DOHH2 (cell line): ENCODE results near the gene LMBRD2.
"Not testable (repeated sequence)": the region's sequence is repeated elsewhere in the genome, so short reads cannot be mapped to it uniquely, and the experiment has no call there.

Experiments
- H3F3A ChIP-seq: fragments of 200-600 bp; sonication (generic), shearing (Covaris generic); 2 replicates; pipeline ENCODE4 v1.6.0; 2016; ENCODE audit warnings: antibody characterized with exemption, mild to moderate bottlenecking; ENCODE audit not compliant: control insufficient read depth, insufficient read depth
- H3K27ac ChIP-seq: fragments of 200-600 bp; sonication (generic); 2 replicates; pipeline ENCODE4 v1.5.1; 2014; ENCODE audit warnings: low read depth, mild to moderate bottlenecking, low read length, moderate library complexity
- H3K27me3 ChIP-seq: fragments of 200-600 bp; sonication (generic); 2 replicates; pipeline ENCODE4 v1.6.1; 2014; ENCODE audit warnings: mild to moderate bottlenecking, low read length, mixed read lengths; ENCODE audit not compliant: control insufficient read depth
- H3K36me3 ChIP-seq: fragments of 200-600 bp; sonication (generic); 2 replicates; pipeline ENCODE4 v1.6.1; 2014; ENCODE audit warnings: mild to moderate bottlenecking, low read length, moderate library complexity, mixed read lengths; ENCODE audit not compliant: control insufficient read depth
- H3K4me1 ChIP-seq: fragments of 200-600 bp; sonication (generic); 2 replicates; pipeline ENCODE4 v1.6.1; 2014; ENCODE audit warnings: mild to moderate bottlenecking, low read length, mixed read lengths; ENCODE audit not compliant: control insufficient read depth
- H3K4me2 ChIP-seq: fragments of 200-600 bp; sonication (generic); 2 replicates; pipeline ENCODE4 v1.6.0; 2014; ENCODE audit warnings: mild to moderate bottlenecking, low read length, moderate library complexity
- H3K4me3 ChIP-seq: fragments of 200-600 bp; sonication (generic); 2 replicates; pipeline ENCODE4 v1.5.1; 2014; ENCODE audit warnings: mild to moderate bottlenecking, low read length, mixed read lengths
- H3K79me2 ChIP-seq: fragments of 200-600 bp; sonication (generic); 2 replicates; pipeline ENCODE4 v1.6.1; 2014; ENCODE audit warnings: mild to moderate bottlenecking, low read length, mixed read lengths; ENCODE audit not compliant: control insufficient read depth
- H3K9me2 ChIP-seq: fragments of 200-600 bp; sonication (generic); replicated peaks from 2 replicates; pipeline ENCODE4 v1.6.1; 2014; ENCODE audit warnings: mild to moderate bottlenecking, low read length, mixed read lengths; ENCODE audit not compliant: control insufficient read depth
- H3K9me3 ChIP-seq: fragments of 200-600 bp; sonication (generic); 2 replicates; pipeline ENCODE4 v1.6.1; 2014; ENCODE audit warnings: antibody characterized with exemption, low read length, mixed read lengths; ENCODE audit not compliant: control insufficient read depth, insufficient read depth
- H4K20me1 ChIP-seq: fragments of 200-600 bp; sonication (generic); 2 replicates; pipeline ENCODE4 v1.6.0; 2014; ENCODE audit warnings: low read depth, mild to moderate bottlenecking, antibody characterized with exemption, low read length, moderate library complexity; ENCODE audit not compliant: control insufficient read depth, insufficient read depth
- CTCF ChIP-seq: fragments of 200-600 bp; sonication (generic); IDR thresholded peaks from one replicate; pipeline ENCODE4 v1.5.1; 2014; ENCODE audit warnings: antibody characterized with exemption, mild to moderate bottlenecking, low read depth, low read length; ENCODE audit not compliant: poor library complexity, severe bottlenecking
- EZH2phosphoT487 ChIP-seq: fragments of 200-600 bp; sonication (generic); IDR thresholded peaks from 2 replicates; pipeline ENCODE4 v1.6.1; 2017; ENCODE audit warnings: borderline replicate concordance, mild to moderate bottlenecking, antibody characterized with exemption, low read length, moderate library complexity, mixed read lengths

LMBRD2 gene

GRCh38 chr5:36151434-36152323 lies at the start of gene LMBRD2, which contains the start of gene SKP2:
Gene LMBRD2, minus strand, starts transcription at chr5:36151887. Its CDS starts 8,538 bp downstream, at chr5:36143349.
Gene SKP2, plus strand, starts transcription at chr5:36152111. Its CDS starts 152 bp downstream, at chr5:36152263.
- H3K4me1 ChIP-seq, result peaks cover 27% of the 10 kb centered on the region
- H3K79me2 ChIP-seq, result peaks cover 97% of the 10 kb centered on the region
- TF ChIP-seq CTCF, result no peak
- TF ChIP-seq EZH2phosphoT487, result no peak

DNA sequence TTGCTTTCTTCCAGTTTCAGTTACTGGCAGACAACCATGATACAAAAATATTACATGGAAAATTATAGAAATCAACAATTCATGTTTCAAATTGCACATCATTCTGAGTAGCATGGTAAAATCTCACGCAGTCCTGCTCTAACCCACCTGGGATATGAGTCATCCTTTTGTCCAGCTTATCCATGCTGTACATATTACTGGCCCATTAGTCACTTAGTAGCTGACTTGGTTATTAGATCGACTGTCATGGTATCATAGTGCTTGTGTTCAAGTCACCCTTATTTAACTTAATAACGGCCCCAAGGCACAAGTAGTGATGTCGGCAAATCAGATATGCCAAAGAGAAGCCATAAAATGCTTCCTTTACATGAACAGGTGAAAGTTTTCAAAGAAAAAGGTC lies 48.8 kb upstream of the LMBRD2 start:
- Histone ChIP-seq H3K9me3 (no peaks in the 10 kb centered on the region), H3K36me3 (peaks cover 65% of the 10 kb centered on the region), H3K27ac (no peak overlapping the region), H3K4me3 (no peak overlapping the region), H3K4me2 (no peak overlapping the region), H3K27me3 (no peaks in the 10 kb centered on the region), H3K4me1 (no peaks in the 10 kb centered on the region), H3K9me2 (no peaks in the 10 kb centered on the region), H3F3A (peaks cover 2% of the 10 kb centered on the region; the same call in 1 of the 2 replicates), H4K20me1 (no peaks in the 10 kb centered on the region), H3K79me2 (no peaks in the 10 kb centered on the region)
- TF ChIP-seq CTCF, result no peak
- no peak for TF ChIP-seq EZH2phosphoT487

More at GRCh38 chr5:36151434-36152323, at the start of gene LMBRD2, which contains the start of gene SKP2:
- H3K27me3 ChIP-seq, result no peaks in the 10 kb centered on the region
- no peaks in the 10 kb centered on the region for H3K9me2 ChIP-seq
- no peaks in the 10 kb centered on the region for H3F3A ChIP-seq
- peak within 1 kb of the TSS; percentile 59 for H3K27ac ChIP-seq
- H3K4me3 ChIP-seq, result peak within 1 kb of the TSS; percentile 98
- peaks cover 45% of the 10 kb centered on the region for H3K36me3 ChIP-seq
- peak within 1 kb of the TSS; percentile 82 for H3K4me2 ChIP-seq
- no peaks in the 10 kb centered on the region for H3K9me3 ChIP-seq
- H4K20me1 ChIP-seq, result no peaks in the 10 kb centered on the region

DNA sequence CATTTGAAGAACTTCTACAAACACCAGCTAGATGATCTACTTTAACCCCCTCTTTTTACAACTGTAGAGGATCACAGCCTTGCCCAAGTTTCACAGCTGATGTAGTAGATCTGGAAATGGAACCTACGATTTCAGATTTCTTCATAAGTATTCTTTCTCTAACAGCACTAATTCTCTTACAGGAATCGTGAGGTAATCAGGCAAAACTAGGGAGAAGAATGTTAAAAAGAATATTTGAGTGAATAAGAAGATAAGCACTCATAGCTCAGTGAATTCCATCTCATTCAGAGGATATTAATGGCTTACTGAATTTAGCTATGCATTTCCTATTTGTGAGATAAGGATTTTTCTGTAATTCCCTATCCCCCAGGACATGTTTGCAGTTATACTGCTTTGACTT lies 47.9 kb upstream of the LMBRD2 start:
- Histone ChIP-seq H3K36me3 (peaks cover 66% of the 10 kb centered on the region), H3K4me3 (no peak overlapping the region), H4K20me1 (no peaks in the 10 kb centered on the region), H3K27me3 (no peaks in the 10 kb centered on the region), H3K4me2 (no peak overlapping the region), H3F3A (peaks cover 2% of the 10 kb centered on the region), H3K9me2 (no peaks in the 10 kb centered on the region), H3K4me1 (no peaks in the 10 kb centered on the region), H3K27ac (no peak overlapping the region), H3K79me2 (no peaks in the 10 kb centered on the region), H3K9me3 (no peaks in the 10 kb centered on the region)
- TF ChIP-seq EZH2phosphoT487, result no peak
- TF ChIP-seq CTCF, result no peak

DNA sequence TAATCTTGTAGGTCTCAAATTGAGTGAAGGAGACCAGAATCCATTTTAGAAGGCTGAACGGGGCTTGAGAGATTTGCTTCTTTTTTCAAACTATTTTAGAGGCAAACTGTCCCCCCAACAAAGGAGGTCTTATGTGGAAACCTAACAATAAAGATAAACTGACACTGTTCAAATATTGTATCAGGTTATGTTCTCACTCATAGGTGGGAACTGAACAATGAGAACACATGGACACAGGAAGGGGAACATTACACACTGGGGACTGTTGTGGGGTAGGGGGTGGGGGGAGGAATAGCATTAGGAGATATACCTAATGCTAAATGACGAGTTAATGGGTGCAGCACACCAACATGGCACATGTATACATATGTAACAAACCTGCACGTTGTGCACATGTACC lies 47.1 kb upstream of the LMBRD2 start:
- not testable (repeated sequence) for H3K9me2 ChIP-seq, H3K27me3 ChIP-seq, H3K4me1 ChIP-seq, H3K9me3 ChIP-seq, H3F3A ChIP-seq, H3K4me2 ChIP-seq, H4K20me1 ChIP-seq, H3K27ac ChIP-seq, H3K79me2 ChIP-seq, H3K4me3 ChIP-seq
- peaks cover 74% of the 10 kb centered on the region for H3K36me3 ChIP-seq
